HS-27A (cell line): Measurements from ENCODE around the gene LIPH.
"Not testable (repeated sequence)": the region's sequence is repeated elsewhere in the genome, so short reads cannot be mapped to it uniquely, and the experiment has no call there.

Experiments
- DNase-seq: peaks from one replicate; pipeline ENCODE4 v3.0.0-alpha.2; 2012; ENCODE audit warnings: low read depth, missing footprints

Gene LIPH

DNA sequence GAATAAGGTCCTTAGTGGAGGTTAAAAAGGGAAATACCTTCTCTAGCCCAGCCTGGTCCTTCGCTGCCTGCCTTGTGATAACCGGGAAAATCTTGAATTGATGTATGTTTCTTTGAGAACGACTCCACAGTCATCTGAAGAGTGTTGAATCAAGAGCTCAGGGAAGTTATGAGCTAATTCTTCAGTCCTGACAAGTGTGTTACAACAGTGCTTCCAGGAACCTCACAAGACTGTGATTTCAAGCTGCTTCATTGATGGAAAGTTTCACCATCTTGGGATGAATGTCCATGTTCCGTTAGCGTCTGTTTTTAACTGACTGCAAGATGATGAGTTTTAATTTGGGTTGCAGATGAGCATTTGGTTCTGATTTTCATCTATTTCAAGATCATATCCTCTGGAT is 66.0 kb downstream of the LIPH start:
- no peak for DNase-seq

DNA sequence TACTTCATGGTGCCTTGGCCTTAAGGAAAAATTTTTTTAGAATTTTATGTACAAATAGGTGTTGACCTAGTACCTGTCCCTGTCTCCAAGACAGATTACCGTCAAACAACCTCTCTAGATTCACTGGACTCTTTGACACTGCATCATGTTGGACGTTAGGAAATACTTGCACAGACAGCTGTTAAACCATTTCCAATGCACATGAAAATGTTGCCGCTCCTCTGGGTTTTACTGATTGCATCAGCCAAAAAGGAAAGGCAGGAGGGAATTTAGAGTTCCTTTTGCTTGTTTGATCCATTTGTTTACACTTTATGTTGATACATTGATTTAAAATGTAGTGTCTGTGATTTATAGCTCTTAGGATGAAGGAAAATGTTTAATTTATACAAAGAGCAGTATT is 68.1 kb downstream of the LIPH start:
- DNase-seq = no peak

DNA sequence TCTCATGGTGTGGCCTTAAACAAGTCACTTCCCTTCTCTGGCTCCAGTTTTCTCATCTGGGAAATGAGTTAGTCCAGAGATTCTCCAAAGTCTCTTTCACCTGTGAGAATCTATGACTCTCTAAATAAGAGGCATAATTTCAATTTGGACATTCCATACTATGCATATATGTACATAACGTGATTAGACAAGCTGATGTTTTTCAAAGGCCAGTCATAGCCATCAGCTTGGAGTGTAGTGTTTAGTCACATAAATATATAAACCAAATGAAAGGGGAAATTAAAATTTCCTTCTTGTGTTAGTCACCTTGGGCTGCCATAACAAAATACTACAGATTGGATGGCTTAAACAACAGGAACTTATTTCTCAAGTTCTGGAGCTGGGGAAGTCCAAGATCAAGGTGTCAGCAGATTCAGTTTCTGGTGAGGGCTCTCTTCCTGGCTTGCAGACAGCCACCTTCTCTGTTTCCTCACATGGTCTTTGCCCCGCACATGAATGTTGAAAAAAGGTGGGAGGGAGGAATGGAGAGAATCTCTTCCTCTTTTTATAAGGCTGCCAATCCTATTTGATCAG is 72.9 kb downstream of the LIPH start:
- DNase-seq = no peak

DNA sequence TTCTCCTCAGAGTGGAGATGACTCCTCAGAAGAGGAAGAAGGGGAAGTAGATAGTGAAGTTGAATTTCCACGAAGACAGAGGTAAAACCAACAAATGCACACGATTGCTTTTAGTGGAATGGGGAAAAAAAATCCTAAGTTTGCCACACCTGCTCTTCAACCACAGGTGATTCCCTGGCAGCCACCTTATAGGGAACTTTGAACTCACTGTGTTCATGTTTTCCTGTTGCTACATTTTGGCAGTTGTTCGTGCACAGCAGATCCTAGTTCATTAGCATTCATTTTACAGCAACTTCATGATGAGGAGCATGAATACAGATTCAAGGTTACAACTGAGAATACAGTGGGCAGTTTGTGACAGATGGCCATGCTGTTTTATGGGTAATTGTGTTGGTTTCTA is 75.1 kb downstream of the LIPH start:
- no peak for DNase-seq

DNA sequence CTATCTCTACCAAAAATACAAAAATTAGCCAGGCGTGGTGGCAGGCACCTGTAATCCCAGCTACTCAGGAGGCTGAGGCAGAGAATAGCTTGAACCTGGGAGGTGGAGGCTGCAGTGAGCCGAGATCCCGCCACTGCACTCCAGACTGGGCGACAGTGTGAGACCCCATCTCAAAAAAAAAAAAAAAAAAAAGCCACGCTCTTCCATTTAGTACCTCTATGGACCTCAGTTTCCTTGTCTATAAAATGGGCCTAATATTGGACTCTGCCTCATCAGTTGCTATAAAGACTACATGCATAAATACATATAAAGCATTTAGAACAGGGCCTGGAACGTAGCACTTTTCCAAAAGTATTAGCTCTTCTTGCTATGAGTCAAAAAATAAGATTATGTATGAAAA is 77.5 kb downstream of the LIPH start:
- not testable (repeated sequence) for DNase-seq

DNA sequence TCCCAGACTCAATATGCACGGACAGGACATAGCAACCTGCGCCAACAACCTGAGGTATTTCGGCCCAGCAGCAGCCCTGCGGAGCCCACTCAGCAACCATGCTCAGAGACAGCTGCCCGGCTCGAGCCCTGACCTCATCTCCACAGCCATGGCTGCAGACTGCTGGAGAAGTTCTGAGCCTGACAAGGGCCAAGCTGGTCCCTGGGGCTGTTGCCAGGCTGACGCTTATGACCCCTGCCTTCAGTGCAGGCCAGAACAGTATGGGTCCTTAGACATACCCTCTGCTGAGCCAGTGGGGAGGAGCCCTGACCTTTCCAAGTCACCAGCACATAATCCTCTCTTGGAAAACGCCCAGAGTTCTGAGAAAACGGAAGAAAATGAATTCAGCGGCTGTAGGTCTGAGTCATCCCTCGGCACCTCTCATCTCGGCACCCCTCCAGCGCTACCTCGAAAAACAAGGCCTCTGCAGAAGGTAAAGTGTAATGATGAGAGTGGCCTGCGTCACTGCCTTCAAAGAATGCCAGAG is 79.0 kb downstream of the LIPH start:
- no peak for DNase-seq

DNA sequence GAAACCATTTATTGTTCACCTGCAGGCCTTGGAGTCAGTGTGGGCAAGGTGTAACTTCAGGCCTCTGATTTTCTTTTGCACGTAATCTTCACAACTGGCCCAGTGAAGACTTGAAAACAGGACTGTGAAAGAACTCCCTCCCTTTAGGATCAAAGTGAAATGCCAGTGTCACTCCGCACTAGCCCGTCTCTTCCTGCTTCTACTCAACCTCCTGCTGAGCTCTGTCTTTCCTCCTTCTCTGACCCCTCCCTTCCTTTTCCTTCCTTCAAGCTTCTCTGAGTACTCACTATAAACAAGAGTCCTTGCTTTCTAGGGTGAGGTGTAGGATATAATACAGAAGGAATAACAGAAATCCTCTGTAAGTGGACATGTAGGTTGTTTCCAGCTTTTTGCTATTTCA is 82.1 kb downstream of the LIPH start:
- DNase-seq = no peak

DNA sequence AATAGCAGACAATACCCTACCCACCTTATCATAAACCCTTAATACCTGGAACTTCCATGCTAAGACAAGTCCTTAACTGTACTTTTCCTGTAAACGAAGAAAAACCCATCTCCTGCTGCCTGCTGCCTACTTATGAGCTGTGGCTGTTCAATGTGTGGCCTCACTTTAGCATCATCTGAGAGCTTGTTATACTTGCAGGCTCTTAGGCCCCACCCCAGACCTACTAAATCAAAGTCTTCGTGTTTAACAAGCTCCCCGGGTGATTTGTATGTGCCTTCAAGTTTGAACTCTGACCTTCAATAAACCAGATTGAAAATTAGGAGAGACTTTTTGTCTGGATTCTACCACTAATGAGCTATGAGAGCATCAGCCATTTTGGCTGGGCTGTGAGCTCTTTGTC is 82.8 kb downstream of the LIPH start:
- DNase-seq = no peak

DNA sequence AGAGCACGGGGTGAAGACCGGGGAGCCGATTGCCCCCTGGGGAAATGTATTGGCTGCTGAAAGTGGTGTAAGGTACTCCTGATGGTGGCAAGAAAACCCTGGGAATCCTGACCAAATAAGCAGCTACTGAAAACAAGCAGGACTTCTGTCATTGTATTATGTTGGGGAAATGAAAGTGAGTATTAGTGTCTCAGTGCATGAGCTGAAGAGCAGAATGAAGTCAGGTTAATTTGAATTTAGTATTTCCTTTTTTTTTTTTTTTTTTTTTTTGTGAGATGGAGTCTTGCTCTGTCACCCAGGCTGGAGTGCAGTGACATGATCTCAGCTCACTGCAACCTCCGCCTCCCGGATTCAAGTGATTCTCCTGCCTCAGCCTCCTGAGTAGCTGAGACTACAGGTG is 86.3 kb downstream of the LIPH start:
- DNase-seq = not testable (repeated sequence)

DNA sequence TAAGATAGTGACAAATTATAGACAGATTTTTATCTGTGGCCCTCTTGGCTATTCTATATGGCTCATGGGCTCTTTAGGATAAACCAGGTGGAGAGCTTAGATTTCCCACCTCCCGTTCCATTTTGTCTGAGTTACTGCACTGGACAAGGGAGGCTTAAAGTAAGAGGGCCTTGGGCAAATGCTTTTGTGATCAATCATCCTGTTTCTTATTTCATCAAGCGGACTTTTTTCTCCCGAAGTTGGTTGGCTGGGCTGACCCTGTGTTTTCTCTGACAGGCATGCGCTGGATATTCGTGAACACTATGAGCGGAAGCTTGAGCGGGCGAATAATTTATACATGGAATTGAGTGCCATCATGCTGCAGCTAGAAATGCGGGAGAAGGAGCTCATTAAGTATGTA is 86.9 kb downstream of the LIPH start:
- no peak for DNase-seq

DNA sequence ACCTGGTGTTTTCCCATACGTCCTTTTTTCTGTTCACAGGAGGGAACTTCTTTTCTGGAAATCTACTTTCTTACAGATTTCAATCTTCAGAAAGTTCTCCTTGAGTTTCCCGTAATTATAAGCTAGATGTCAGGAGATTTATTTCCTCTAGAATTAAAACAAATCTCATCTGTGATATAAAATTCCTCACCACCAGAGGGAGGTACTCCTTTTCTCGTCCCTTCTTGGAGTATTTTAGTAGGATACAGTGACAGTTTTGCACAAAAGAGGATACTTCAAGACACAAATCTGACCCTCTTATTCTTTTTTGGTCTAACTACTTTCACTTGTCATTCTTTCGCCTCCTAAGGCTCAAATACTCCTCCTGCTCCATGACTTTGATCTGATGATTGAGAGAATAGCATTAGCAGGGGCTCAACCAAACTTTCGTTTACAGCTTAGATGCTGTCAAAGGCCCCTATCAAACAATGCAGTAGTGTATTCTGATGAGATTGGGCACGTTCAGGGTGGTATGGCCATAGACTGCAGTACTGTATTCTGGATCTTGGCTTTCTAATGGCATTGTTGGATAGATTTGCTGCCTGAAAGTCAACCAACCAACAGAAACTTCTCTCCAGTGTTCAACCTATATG is 91.6 kb downstream of the LIPH start:
- DNase-seq = no peak

DNA sequence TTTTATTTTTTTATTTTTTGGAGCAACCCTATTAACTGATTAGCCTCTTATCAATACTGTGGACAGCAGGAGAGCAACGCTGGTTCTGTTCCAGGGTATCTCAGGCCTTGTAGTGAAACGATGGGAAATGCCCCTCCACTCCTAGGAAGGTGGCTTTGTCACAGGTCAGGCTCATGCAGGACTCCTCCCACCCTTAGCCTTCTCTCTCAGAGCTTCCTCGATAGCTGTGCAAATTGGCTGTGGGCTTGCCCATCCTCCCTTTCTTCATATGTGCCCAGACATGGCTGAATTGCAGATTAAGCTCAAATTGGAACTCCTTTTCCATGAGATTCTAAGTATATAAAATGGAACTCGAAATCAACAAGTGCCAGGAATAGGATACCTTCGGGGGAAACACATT is 92.1 kb downstream of the LIPH start:
- DNase-seq = no peak

DNA sequence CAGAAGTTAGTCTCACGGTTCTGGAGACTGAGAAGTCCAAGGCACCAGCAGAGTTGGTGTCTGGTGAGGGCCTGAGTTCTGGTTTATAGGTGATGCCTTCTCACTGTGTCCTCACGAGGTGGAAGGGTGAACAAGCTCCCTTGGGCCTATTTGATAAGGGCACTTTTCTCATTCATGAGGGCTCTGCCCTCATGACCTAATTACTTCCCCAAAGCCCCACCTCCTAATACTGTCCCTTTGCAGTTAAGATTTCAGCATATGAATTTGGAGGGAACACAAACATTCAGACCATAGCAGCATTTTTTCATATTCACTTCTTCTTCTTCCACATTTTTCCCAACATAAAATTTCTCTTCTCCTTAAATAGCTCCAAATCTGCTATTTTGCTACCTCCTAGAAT is 95.0 kb downstream of the LIPH start:
- no peak for DNase-seq
